Glomerular visceral epithelial cell (primary cell): Measurements from ENCODE around the gene PTTG1IP.

Experiments used
- DNase-seq: peaks from one replicate; pipeline ENCODE4 v3.0.0-alpha.2; 2016; ENCODE audit errors: extremely low spot score

PTTG1IP gene

DNA sequence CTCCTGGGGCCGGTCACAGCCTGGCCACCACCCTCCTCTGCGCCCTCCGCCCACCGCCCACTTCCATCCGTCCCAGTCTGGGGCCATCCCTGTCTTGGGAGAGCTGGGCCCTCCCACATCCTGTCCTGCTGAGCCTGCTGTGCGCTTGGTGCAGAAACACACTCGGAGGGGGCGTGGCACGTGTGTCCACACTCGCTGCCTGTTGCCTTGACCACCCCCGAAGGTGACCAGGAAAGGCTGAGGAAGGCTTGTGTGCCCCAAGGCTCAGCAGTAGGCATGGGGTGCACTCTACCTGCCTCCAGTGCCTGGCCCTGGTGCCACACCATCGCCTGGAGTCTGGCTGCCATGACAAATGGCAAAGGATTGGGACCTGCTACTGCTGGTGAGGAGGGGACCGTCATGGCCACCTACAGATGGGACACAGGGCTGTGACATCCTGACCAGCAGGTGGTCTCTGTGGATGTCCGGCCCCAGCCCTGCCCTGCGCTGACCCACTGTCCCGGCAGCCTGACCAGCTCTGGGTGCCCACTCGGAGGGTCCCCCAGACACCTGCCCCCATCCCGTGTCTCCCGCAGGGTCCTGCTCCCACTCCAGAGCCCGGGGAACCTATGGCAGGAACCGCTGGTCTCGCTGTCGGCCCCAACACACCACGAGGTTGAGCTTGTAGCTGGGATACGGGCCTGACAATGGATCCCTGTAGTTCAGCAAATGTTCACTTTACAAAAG is 23.2 kb upstream of the PTTG1IP start:
- DNase-seq = no peak

DNA sequence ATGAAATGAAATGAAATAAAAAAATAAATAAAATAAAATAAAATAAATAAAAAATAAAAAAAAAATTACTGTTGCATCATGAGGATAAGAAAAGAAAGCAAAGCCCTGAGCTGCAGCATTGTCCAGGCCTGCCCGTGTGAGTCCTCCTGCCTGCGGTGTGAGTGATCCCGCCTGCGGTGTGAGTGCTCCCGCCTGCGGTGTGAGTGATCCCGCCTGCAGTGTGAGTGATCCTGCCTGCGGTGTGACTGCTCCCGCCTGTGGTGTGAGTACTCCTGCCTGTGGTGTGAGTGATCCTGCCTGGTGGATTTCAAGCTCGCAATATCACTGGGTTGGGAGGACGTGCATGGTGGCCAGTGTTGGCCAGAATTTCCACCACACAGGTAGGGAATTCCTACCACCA is 22.4 kb upstream of the PTTG1IP start:
- DNase-seq = no peak

DNA sequence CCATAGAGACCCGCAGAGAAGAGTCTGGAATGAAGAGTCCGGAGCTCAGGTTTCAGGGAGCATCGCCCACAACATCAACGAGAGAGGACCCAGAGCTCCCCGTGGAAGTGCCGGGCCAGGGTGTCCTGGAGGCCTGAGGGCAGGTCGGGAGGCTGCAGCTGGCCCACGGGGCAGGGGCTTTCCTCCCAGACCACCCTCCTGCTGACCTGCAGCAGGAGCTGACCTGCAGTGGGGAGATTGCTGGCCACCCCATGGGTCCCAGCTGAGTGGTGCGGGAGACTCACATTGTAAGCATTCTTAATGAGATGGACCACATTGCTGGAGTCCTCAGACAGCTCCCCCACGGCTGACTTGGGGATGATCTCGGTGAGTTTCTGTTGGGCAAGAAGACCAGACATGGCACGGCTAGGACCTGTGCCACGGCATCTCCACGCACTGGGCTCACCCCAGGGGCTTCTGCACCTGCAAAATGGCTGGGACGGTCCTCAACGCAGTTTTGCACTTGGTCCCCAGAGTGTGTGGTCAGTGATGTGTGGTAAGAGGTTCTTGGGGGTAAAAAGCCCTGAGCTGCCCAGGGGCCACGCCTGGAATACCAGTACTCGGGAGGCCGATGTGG is 21.3 kb upstream of the PTTG1IP start:
- DNase-seq = no peak

DNA sequence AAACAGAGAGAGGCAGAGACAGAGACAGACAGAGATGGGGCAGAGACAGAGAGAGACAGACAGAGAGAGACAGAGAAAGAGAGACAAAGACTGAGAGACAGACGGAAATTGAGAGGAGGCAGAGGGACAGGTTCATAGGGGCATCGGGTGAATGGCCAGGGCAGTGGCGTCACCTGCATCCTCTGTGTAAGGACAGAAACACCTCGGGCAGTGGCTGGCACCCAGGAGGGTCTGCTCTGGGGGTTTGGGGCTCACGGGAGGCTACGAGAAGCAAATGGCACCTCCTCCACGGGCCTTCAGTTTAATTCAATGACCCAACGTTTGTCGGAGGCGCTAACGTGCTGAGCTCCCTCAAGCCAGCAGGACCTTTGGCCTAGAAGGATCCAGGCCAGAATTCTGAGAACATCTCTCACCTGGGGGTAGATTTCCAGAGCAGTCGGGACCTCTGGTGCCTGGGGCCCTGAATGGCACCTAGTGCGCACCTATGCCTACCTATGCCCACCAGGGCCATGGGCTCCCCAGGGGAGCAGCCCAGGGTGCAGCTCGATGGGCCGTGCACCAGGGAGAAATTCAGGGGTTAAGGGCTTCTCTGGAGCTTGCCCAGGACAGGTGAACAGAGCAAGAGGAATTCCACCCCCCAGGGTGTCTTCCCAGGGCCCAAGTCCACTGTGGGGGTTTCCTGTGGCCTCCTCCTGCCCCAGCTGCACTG is 20.6 kb upstream of the PTTG1IP start:
- DNase-seq = no peak

DNA sequence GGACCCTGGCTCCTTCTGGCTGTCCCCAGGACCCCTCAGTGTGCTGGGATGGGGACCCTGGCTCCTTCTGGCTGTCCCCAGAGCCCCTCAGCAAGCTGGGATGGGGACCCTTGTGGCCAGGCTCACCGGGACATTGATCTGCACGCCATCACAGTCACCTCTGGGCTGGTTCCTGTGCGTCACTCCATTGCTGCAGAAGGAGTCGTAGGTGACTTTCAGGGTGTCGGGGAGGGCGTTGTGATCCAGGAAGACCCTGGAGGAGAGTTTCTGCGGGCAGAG is 19.7 kb upstream of the PTTG1IP start:
- no peak for DNase-seq

DNA sequence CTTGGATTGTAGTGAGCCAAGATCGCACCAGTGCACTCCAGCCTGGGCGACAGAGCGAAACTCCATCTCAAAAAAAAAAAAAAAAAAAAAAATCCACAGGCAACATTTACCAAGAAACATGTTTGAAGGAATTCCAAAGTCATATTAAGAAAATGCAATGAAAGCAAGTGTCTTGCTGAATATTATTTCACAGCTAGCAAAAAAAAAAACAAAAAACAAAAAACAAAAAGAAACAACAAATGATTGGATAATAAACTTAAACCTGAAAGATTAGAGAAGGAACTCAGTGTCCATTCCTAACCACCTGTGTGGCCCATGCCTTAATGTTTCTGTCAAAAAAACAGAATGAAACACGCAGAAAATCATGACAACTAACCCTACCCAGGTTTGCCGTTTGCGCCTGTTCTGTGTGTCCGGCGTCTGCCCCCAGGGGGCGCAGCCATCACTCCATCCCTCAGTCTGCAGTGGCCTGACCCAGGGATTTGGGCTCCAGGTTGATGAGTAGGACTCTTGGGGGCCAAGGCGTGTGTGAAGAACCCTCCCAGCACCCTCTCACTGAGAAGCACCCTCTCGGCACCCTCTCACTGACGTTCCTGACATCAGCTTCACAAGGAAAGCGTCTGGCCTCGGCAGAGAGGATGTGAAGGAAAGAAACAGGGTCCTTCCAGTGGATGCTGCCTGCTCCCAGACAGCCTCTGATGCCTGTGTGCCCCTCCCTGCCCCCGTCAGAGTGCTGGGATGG is 19.2 kb upstream of the PTTG1IP start:
- peak; percentile 36 for DNase-seq

DNA sequence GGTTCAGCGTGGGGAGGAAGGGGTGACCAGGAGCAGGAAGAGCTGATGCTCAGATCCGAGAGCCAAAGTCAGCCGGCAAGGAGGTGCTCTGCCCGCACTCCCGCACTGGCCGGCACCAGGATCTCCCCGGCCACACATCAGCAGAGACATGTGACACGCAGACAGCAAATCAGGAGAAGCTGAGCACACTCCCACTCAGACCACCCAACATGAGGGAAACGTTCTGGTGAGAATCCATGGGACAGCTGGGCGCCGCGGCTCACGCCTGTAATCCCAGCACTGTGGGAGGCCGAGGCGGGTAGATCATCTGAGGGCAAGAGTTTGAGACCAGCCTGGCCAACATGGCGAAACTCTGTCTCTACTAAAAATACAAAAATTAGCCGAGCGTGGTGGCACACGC is 18.6 kb upstream of the PTTG1IP start:
- DNase-seq = no peak

DNA sequence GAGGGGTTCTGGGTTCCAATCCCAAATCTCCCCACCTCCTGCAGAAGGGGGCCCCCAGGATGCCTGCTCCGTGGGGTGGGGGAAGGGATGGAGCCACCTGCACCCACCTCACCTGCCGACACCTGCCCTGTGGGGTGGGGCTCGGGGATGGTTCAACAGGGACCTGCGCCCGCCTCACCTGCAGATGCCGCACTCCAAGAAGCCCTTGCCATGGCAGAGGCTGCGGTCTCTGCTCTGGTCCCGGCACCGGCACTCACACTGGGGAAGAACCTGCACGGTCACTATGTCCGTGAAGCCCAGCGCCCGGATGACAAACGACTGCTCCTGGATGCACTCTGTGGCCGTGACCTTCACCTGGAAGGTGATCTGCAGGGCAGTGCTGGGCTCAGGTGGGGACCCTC is 18.1 kb upstream of the PTTG1IP start:
- no peak for DNase-seq

DNA sequence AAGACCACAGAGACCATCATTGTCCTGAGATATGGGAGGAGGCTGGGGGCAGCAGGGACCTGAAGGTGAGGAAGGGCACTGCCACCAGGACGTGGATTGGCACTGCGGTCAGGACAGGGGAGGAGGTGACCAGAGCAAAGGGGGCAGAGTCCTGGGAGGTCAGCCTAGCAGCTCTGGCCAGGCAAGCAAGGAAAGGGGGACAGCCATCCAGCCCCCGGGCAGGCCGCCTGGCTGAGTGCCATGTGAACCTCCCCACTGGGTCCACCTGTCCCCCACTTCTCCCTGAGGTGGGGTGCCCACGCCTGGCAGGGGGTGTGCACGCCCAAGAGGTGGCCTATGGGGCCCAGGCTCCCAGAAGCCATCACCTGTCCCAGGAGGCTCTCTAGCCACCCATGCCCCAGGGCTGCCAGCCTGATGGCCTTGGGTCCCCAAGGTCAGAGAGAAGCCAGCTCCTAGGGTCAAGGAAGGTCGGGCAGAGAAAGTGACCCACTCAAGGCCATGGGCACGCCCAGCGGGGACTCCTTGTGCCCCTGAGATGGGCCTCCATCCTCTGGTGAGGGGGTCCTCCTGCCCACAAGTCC is 17.6 kb upstream of the PTTG1IP start:
- no peak for DNase-seq

DNA sequence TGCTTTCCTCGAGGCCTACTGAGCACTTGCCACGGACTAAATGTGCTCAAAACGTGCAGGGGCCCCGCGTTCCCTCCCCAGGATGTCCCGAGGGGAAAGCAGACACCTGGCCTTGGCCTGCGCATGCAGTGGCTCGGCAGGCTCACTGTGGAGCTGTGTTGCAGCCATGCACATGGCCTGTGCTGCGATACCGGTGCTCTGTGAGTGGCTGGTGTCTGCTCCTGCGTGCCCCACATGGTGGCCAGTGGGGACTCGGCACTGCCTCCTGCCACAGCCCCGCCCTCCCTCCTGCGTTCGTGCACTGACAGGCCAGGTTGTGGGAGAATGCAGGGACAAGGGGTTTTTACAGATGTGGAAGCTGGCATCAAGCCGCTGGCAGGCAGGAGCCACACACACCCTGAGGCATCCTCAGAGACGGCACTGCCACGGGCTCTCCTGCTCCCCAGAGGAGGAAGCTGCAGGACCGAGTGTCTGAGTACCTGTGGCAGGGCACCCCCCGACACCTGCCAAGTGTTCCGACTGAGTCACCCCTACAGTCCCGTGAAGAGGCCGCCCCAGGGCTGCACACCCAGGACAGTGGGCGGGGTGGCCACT is 16.9 kb upstream of the PTTG1IP start:
- no peak for DNase-seq

DNA sequence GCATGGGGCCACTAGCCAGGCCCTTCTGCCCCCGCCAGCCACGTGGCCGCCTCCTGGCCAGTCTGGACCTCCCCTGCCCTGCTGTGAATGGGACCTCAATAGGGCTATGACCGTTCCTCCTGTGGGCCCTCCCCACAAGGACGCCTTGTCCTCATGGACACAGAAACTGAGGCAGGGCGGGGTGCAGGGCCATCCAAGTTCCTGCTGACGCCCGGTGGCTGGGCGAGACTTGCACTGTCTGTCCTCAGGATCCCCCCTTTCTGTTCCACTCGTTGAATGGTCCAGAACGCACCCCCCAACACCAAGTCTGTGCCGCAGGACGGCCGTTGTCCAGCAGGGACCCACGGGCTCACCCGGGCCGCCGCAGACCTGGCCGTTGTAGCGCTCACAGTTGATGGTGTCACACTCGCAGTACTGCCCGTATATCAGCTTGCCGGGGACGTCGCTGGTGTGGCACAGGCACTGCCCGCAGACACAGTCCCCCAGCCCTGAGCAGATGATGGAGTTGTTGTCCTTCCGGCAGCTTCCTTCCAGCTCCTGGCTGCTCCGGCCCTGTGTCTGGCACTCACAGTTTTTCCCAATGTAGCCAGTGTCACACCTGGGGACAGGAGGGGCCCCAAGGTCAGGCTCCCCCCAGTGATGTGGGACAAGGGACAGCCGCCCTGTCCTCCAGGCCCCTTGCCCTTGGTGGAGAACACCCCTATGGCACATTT is 16.3 kb upstream of the PTTG1IP start:
- DNase-seq = no peak

DNA sequence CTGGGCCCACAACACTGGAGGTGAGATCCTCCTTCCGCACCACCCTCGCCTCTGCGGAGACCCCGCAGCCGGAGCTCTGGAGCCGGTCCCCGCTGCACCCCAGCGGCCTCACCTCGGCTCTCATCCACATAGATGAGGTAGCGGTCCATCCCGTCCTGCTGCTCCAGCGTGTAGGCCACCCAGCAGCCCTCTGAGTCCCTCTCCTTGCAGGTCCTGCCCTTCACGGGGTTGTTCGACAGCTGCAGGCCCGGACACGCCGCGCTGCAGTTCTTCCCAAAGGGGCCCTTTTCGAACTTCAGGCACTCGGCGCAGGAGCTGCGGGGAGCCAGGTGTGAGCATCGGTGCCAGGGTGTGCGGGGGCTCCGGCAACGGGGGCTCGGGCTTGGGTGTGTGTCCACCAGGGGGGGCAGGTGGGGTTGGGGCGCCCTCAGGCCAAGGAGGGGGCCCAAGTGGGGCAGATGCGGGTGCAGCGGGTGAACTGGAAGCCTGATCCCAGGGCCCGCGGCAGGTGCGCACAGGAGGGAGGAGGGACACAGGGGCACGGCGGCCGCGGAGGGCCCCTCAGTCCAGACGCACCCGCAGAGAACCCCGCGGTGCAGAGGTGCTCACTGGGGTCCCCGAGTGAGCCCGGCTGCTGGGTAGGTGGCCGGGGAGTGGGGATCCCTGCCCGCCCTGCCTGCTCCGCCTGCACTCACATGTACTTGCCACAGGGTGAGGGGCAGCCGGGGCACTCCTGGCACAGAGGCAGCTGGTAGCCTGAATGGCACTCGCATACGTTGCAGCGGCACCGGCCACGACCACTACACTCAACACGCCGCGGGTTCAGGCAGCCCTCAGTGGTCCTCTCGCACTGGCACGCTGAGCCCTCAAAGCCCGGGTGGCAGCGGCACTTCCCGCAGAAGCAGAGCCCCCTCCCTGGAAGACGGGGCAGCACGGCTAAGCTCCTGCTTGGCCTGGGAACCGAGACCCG is 15.4 kb upstream of the PTTG1IP start:
- no peak for DNase-seq

DNA sequence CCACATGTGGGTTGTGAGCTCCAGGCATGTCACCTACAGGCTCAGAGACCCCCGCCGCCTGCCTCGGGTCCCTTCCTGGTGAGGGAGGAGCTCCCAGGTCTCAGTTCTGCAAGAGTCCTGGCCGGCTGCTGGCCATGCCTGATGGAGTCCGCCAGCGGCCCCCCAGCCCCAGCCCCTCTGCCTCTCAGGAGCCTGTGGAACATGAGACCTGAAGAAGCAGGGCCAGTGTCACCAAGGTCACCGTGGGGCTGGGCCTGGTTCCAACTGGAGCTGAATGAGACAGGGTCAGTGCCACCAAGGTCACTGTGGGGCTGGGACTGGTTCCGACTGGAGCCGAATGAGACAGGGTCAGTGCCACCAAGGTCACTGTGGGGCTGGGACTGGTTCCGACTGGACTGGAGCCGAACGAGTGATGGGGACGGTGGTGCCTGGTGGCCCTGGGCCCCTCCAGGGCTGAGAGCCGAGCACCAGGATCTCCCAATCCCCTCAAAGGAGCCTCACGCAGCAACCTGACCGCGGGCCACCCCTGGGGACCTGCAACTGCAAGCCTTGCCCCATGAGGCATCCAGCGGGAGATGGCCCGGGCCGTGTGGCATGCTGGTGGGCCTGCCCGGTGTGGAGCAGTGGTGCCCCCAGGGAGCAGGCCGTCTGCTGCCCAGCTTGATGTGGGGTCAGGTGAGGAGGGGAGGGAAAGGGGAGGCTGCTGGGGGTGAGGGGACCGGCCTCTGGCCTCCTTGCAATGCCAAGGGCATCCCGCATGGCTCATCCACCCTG is 14.5 kb upstream of the PTTG1IP start:
- no peak for DNase-seq

DNA sequence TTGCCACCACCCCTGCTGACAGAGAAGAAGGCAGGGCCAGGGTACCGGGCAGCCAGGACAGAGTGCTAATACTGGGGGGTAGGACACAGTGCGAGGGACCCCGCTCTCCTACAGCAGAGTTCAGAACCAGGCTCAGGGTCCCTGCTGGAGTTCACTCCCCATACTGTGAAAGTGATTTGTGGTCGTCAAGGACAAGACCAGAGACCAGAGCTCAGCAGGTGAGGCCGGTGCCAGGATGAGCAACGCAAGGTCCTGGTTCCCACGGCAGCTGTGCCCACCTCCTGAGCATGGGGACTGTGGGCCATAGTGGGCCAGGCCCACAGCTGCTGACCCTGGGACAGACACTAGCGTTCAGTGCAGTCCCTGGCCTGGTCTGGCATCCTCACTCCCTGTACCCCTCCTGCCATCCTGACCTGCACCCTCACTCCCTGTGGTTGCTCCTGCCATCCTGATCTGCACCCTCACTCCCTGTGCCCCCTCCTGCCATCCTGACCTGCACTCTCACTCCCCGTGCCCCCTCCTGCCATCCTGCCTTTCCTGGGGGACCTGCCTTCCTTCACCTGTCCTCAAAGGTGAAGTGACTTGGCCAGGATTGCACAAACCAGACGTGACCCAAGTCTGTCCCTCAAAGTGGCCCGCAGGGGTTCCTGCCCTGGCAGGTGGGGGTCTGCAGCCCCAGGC is 13.8 kb upstream of the PTTG1IP start:
- DNase-seq = no peak

DNA sequence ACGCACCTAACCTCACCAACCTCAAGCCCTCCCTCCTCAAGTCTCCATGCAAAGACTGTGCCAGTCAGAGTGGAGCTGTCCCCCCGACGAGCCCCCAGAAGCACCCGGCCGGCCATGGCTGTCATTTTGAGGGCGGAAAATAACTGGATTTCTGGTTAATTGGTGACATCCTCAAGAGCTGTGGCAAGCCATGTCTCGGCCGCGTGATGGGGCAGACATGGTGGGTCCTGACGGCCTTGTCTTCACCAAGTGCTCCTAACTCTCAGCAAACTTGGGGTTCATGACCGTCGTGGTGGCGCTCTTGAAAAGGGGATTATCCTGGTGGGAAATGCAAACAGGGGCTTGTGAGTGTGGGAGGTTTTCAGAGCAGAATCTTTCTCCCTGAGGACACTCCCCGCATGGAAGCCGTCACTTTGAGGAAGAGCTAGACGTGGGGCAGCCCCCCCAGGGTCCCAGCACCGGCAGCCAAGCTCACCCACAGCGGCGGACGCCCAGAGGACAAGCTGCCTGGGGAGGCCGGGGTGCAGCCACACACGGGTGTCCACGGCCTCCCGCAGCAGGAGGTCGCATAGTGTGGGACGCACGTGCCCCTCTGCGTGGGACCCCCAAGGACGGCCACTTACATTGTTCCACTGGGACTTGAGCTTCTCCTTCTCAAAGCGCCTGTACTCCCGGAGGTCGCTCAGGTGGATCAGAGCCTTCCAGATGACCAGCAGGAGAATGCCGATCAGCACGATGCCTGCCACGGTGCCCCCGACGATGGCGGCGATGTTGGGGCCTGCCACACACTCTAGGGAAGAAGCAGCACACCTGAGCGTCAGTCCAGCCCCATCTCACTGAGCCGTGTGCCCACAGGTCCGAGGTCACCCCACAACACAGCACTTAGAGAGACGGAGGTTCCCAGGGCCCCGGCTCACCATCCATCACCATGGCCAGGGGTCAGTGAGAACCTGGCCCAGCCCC is 12.9 kb upstream of the PTTG1IP start:
- DNase-seq = no peak

DNA sequence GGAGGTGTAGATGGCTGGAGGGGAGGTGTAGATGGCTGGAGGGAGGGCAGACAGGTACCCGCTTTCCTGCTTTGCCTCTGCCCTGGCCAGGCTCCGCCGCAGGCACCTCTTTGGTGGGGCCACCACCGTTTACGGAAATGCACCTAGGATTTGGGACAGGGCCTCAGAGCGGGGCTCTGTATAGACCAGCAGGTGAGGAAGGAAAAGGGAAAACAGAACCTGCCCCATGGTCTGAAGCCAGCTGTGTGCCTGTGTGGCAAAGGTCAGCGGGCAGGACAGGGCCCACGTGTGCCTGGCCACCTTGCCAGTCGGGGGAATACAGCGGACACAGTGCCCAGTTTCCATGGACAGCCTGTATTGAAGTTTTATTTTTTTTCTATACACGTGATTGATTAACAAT is 12.1 kb upstream of the PTTG1IP start:
- no peak for DNase-seq

DNA sequence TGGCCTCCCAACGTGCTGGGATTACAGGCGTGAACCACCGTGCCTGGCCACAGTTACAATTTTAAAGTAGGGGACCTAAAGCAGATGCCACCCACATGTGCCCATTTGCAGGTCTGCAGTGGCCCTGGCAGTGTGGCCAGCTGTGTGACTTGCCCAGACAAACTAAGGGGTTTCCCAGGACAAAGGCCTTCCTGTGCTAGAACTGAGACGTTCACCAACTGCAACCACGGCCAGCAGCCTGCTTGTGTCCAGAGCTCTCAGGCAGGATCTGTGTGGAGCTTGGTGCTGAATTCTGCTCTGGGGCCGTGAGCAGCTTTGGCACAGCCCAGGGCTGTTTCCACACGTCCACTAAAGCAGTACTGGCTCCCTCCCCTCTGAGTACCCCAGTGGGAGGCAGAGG is 10.6 kb upstream of the PTTG1IP start:
- DNase-seq = no peak

DNA sequence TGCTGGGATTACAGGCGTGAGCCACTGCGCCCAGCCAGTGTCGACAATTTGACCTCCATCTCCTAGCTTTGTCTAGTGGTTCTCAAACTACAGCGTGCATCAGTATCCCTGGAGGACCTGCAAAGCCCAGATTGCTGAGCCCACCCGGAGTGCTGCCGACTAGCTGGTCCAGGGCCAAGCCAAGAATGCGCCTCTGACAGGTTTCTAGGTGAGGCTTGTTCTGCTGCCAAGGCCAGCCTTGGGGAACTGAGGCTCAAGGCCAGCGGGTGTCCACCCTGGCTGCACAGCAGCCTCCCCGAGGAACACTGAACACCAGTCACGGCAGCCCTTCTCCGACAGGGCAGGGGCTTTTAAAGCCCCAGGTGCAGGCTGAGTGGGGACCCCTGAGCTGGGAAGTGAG is 9.8 kb upstream of the PTTG1IP start:
- no peak for DNase-seq
